A549 (cell line): Measurements from ENCODE around the gene NYAP1. TPM values are rescaled to one million over a fixed set of nuclear protein-coding genes. Genes with fewer than 3 reads are reported as not detected.

Experiments
- ATAC-seq, 2 experiments: fragments of 200-7000 bp in 1 of 2; fragments of >200 bp in 1 of 2; cut with Nextera tagmentation in 1 of 2; cut with Tn5 transposase in 1 of 2; 3 replicates each; pipeline versions ENCODE4 v1.8.0 to v1.9.1; 2018 to 2020; ENCODE audit warnings: mild to moderate bottlenecking in 1 of 2, moderate library complexity in 1 of 2
- CTCF ChIA-PET: fragments of 300-600 bp; sonication (Branson Sonifier 250); formaldehyde crosslinking; extraction: SDS; loops from one replicate; lab custom pipeline; 2021; ENCODE audit warnings: antibody characterized with exemption, inconsistent platforms; lab: Yijun Ruan, JAX
- POLR2A ChIA-PET: fragments of 350-600 bp; formaldehyde crosslinking; extraction: SDS; loops from one replicate; lab custom pipeline; 2021; ENCODE audit warnings: antibody characterized with exemption, inconsistent platforms; lab: Yijun Ruan, JAX
- DNase-seq, 2 experiments: peaks; one replicate each; pipeline versions ENCODE4 v3.0.0 to v3.0.0-alpha.2; 2011 to 2016; ENCODE audit warnings: low read depth in 1 of 2, low spot score in 1 of 2
- FAIRE-seq: peaks from 2 replicates; lab custom pipeline; 2011; peaks lifted over from hg19 to GRCh38; lab: Jason Lieb, UNC
- H3K27ac ChIP-seq, 2 experiments: fragments of >200 bp; sonication (Bioruptor Twin); formaldehyde crosslinking; 3 replicates each; pipeline ENCODE4 v1.5.1; 2016 to 2017
- H3K4me1 ChIP-seq: fragments of >200 bp; sonication (Bioruptor Twin); formaldehyde crosslinking; 3 replicates; pipeline ENCODE4 v1.6.1; 2016
- H3K4me2 ChIP-seq: fragments of >200 bp; sonication (Bioruptor Twin); formaldehyde crosslinking; 3 replicates; pipeline ENCODE4 v1.6.1; 2016
- H3K4me3 ChIP-seq: fragments of >200 bp; sonication (Bioruptor Twin); formaldehyde crosslinking; 3 replicates; pipeline ENCODE4 v1.5.1; 2016
- H3K9me3 ChIP-seq: fragments of >200 bp; sonication (Bioruptor Twin); formaldehyde crosslinking; 3 replicates; pipeline ENCODE4 v1.6.1; 2016
- BHLHE40 ChIP-seq: IDR thresholded peaks from 2 replicates; pipeline ENCODE4 v1.6.1; 2012; ENCODE audit warnings: low read depth, low read length, inconsistent platforms
- CEBPB ChIP-seq, 2 experiments: fragments of >200 bp in 1 of 2; sonication (Bioruptor Twin) in 1 of 2; formaldehyde crosslinking in 1 of 2; IDR thresholded peaks; 2 replicates each; pipeline ENCODE4 v1.6.1; 2012 to 2016
- CHD2 ChIP-seq: fragments of 150-350 bp; IDR thresholded peaks from 2 replicates; pipeline ENCODE4 v1.6.1; 2014; ENCODE audit warnings: low read length; ENCODE audit not compliant: partially characterized antibody
- ESRRA ChIP-seq: fragments of 150-350 bp; IDR thresholded peaks from 2 replicates; pipeline ENCODE4 v1.6.1; 2014; ENCODE audit warnings: mild to moderate bottlenecking, low read length, borderline replicate concordance
- FOXS1 ChIP-seq: fragments of 250-450 bp; sonication (Bioruptor Pico); IDR thresholded peaks from 2 replicates; pipeline ENCODE4 v1.5.0; 2020; ENCODE audit warnings: mild to moderate bottlenecking, moderate library complexity
- GATA3 ChIP-seq: IDR thresholded peaks from 2 replicates; pipeline ENCODE4 v1.6.1; 2012; ENCODE audit warnings: borderline replicate concordance
- HEYL ChIP-seq: fragments of 250-450 bp; sonication (Bioruptor Pico); IDR thresholded peaks from 2 replicates; pipeline ENCODE4 v1.8.0; 2021; ENCODE audit warnings: mild to moderate bottlenecking, moderate library complexity
- HOXB5 ChIP-seq: fragments of 250-450 bp; sonication (Bioruptor Pico); IDR thresholded peaks from 2 replicates; pipeline ENCODE4 v1.5.0; 2020; ENCODE audit warnings: mild to moderate bottlenecking, moderate library complexity
- JUNB ChIP-seq: fragments of >200 bp; sonication (Bioruptor Twin); formaldehyde crosslinking; IDR thresholded peaks from 2 replicates; pipeline ENCODE4 v1.6.1; 2016
- MAFK ChIP-seq: fragments of 450-650 bp; IDR thresholded peaks from 2 replicates; pipeline ENCODE4 v1.6.1; 2014; ENCODE audit not compliant: partially characterized antibody
- MAZ ChIP-seq: fragments of 150-350 bp; IDR thresholded peaks from 2 replicates; pipeline ENCODE4 v1.6.1; 2014; ENCODE audit warnings: antibody characterized with exemption, low read depth, low read length, borderline replicate concordance
- MYC ChIP-seq: IDR thresholded peaks from 2 replicates; pipeline ENCODE4 v1.6.1; 2012; ENCODE audit warnings: mild to moderate bottlenecking, inconsistent platforms, low read length, improper control_type of control experiment, borderline replicate concordance
- NPAS2 ChIP-seq: fragments of 250-450 bp; sonication (Bioruptor Pico); IDR thresholded peaks from 2 replicates; pipeline ENCODE4 v1.8.0; 2022; ENCODE audit warnings: mild to moderate bottlenecking, moderate library complexity, borderline replicate concordance
- RAD21 ChIP-seq, 2 experiments: fragments of >200 bp in 1 of 2; sonication (Bioruptor Twin) in 1 of 2; formaldehyde crosslinking in 1 of 2; IDR thresholded peaks in 1 of 2; conservative IDR thresholded peaks in 1 of 2; 2 replicates in 1 of 2; 3 replicates in 1 of 2; pipeline ENCODE4 v1.6.1; 2012 to 2018; ENCODE audit warnings: inconsistent platforms in 1 of 2
- RCOR1 ChIP-seq: fragments of 150-350 bp; IDR thresholded peaks from 2 replicates; pipeline ENCODE4 v1.6.1; 2014; ENCODE audit warnings: antibody characterized with exemption, low read length, low read depth
- RFX5 ChIP-seq: fragments of 450-650 bp; IDR thresholded peaks from 2 replicates; pipeline ENCODE4 v1.7.1; 2014; ENCODE audit warnings: antibody characterized with exemption, mild to moderate bottlenecking, moderate library complexity
- RNF2 ChIP-seq: fragments of 200-600 bp; sonication (generic); IDR thresholded peaks from 2 replicates; pipeline ENCODE4 v1.6.1; 2016; ENCODE audit warnings: low read depth, mild to moderate bottlenecking, antibody characterized with exemption, moderate library complexity, borderline replicate concordance
- TFCP2L1 ChIP-seq: fragments of 250-450 bp; sonication (Bioruptor Pico); IDR thresholded peaks from 2 replicates; pipeline ENCODE4 v1.5.0; 2021; ENCODE audit warnings: mild to moderate bottlenecking
- ZFP36 ChIP-seq: fragments of 450-650 bp; IDR thresholded peaks from 2 replicates; pipeline ENCODE4 v1.6.1; 2014; ENCODE audit warnings: borderline replicate concordance; ENCODE audit not compliant: partially characterized antibody
- WGBS: methylation state at CpG from one replicate; pipeline ENCODE4 v1.1.6; 2017; ENCODE audit errors: missing lambda C conversion rate; 5-methylcytosine and 5-hydroxymethylcytosine counted together
- polyA plus RNA-seq, 4 experiments: library from polyadenylated mRNA; depleted of rRNA in 3 of 4; stranded (reverse); fragments of >200 nt; fragmentation: RNase III in 1 of 4; extraction: RNeasy Plus Mini Kit Qiagen cat#74134 plus additional on column Dnase treatment in 1 of 4; gene quantifications; 2 replicates in 3 of 4; 3 replicates in 1 of 4; pipeline ENCODE4 v1.2.3, GENCODE V29; 2011 to 2017
- TF ChIP-seq, protein P1 (sequence below): fragments of 250-450 bp; sonication (Bioruptor Pico); IDR thresholded peaks from 2 replicates; pipeline ENCODE4 v1.5.0; 2021; ENCODE audit warnings: mild to moderate bottlenecking, moderate library complexity, borderline replicate concordance
- TF ChIP-seq, protein P2 (sequence below): fragments of >200 bp; sonication (Bioruptor Twin); formaldehyde crosslinking; IDR thresholded peaks from 3 replicates; pipeline ENCODE4 v1.5.1; 2016

The NYAP1 gene
- polyA plus RNA-seq, 2 of the 4 experiments (the other 2 are of a cell fraction) = 0.47 to 3.1 TPM

DNA sequence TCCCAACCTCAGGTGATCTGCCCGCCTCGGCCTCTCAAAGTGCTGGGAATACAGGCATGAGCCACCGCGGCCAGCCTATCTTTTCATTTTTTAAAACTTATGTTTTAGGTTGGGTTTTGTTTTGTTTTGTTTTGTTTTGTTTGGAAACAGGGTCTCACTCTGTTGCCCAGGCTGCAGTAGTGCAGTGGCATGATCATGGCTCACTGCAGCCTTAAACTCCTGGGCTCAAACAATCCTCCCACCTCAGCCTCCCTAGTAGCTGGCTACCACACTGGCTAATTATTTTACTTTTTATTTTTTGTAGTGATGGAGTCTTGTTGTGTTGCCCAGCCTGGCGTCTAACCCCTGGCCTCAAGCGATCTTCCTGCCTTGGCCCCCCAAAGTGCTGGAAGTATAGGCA, 35.9 kb downstream of the NYAP1 start:
- no peak overlapping the region for H3K4me3 ChIP-seq
- FAIRE-seq (no peak), ATAC-seq (no peak), DNase-seq (no peak)
- TF ChIP-seq ESRRA (no peak), NPAS2 (CRISPR knock-in tag) (no peak), MAZ (no peak), JUNB (no peak), HEYL (CRISPR knock-in tag) (no peak), MYC (no peak), RNF2 (no peak), HOXB5 (CRISPR knock-in tag) (no peak), RCOR1 (no peak), FOXS1 (CRISPR knock-in tag) (no peak), CHD2 (no peak), RFX5 (no peak), MAFK (no peak), ZFP36 (no peak)
- TF ChIP-seq, protein P1, sequence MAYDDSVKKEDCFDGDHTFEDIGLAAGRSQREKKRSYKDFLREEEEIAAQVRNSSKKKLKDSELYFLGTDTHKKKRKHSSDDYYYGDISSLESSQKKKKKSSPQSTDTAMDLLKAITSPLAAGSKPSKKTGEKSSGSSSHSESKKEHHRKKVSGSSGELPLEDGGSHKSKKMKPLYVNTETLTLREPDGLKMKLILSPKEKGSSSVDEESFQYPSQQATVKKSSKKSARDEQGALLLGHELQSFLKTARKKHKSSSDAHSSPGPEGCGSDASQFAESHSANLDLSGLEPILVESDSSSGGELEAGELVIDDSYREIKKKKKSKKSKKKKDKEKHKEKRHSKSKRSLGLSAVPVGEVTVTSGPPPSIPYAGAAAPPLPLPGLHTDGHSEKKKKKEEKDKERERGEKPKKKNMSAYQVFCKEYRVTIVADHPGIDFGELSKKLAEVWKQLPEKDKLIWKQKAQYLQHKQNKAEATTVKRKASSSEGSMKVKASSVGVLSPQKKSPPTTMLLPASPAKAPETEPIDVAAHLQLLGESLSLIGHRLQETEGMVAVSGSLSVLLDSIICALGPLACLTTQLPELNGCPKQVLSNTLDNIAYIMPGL (CRISPR knock-in tag) = no peak
- peaks cover 8% of the 10 kb centered on the region for H3K4me1 ChIP-seq
- 84% methylated on average over 6 of the region's 6 CpGs for WGBS
- no peaks in the 10 kb centered on the region for H3K9me3 ChIP-seq
- no peak overlapping the region for H3K4me2 ChIP-seq
- POLR2A ChIA-PET = interaction anchor here (0.6 to 0.7 kb wide), 2 partner anchors 19 to 20 kb away, joined by 3 to 5 read pairs; partner anchors contain the start of gene AGFG2
- CTCF ChIA-PET = interaction anchor here (0.6 to 1.5 kb wide), 6 partner anchors 13 to 227 kb away, joined by 3 to 5 read pairs (median 4); no protein-coding TSS in a partner anchor
- no peak overlapping the region for H3K27ac ChIP-seq

DNA sequence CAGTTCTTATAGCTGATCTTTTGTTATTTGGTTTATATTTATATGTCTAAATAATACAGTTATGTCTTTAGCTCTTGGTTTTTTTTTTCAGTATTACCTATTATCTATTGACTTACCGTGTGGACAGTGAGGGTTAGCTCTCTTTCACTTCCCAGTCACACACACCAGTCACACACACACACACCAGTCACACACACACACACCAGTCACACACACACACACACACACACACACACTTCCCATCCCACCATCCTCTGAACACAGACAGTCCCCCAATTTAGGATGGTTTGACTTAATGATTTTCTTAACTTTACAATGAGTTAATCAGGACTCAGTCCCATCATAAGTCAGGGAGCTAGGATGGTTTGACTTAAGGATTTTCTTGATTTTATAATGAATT, 36.4 kb downstream of the NYAP1 start:
- TF ChIP-seq, protein P2, sequence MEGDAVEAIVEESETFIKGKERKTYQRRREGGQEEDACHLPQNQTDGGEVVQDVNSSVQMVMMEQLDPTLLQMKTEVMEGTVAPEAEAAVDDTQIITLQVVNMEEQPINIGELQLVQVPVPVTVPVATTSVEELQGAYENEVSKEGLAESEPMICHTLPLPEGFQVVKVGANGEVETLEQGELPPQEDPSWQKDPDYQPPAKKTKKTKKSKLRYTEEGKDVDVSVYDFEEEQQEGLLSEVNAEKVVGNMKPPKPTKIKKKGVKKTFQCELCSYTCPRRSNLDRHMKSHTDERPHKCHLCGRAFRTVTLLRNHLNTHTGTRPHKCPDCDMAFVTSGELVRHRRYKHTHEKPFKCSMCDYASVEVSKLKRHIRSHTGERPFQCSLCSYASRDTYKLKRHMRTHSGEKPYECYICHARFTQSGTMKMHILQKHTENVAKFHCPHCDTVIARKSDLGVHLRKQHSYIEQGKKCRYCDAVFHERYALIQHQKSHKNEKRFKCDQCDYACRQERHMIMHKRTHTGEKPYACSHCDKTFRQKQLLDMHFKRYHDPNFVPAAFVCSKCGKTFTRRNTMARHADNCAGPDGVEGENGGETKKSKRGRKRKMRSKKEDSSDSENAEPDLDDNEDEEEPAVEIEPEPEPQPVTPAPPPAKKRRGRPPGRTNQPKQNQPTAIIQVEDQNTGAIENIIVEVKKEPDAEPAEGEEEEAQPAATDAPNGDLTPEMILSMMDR = no peak
- no peak for TF ChIP-seq HOXB5 (CRISPR knock-in tag)
- TF ChIP-seq GATA3 = no peak
- ATAC-seq (no peak), DNase-seq (no peak), FAIRE-seq (no peak)
- Histone ChIP-seq H3K4me1 (peaks cover 3% of the 10 kb centered on the region), H3K4me3 (no peak overlapping the region), H3K4me2 (no peak overlapping the region), H3K27ac (no peak overlapping the region), H3K9me3 (no peaks in the 10 kb centered on the region)
- POLR2A ChIA-PET = interaction anchor here (0.6 to 0.7 kb wide), 2 partner anchors 18 to 19 kb away, joined by 3 to 5 read pairs; partner anchors contain the start of gene AGFG2
- CTCF ChIA-PET = interaction anchor here (0.6 to 1.5 kb wide), 5 partner anchors 12 to 228 kb away, joined by 3 to 5 read pairs (median 4); no protein-coding TSS in a partner anchor
- 10% methylated on average over 1 of the region's 1 CpG for WGBS

DNA sequence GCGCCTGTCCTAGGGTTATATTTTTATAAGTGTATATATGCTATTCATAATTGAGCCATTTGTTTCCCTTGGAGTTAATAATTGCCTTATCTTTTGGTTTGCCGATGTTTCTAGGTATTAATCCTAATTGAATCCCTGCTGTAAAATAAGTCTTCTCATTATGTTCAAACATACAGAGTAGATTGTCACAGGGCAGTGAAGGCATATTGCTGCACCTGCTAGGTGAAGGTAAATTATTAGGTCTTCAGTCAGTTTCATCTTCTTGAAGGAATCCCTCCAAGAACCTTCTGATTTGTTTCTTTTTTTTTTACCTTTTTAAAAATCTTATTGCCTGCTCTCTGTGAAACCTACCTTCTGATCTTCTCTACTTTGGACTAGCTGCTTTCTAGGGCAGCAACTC, 37.3 kb downstream of the NYAP1 start:
- ChIA-PET CTCF (interaction anchor here (0.7 to 1.7 kb wide), 5 partner anchors 24 to 132 kb away, joined by 3 to 9 read pairs (median 3); no protein-coding TSS in a partner anchor), POLR2A (no interaction called here)
- DNase-seq (no peak), FAIRE-seq (no peak)
- Histone ChIP-seq H3K4me2 (no peak overlapping the region), H3K27ac (no peak overlapping the region)
- 48% methylated on average over 2 of the region's 2 CpGs for WGBS
- no peak for TF ChIP-seq CEBPB (IDR thresholded peaks at IDR 0.05)
- no peak for TF ChIP-seq RNF2
- no peak for TF ChIP-seq TFCP2L1
- no peak for TF ChIP-seq FOXS1 (CRISPR knock-in tag)
- TF ChIP-seq RAD21 (conservative IDR thresholded peaks at IDR 0.05 in 1 of 2, IDR thresholded peaks at IDR 0.05 in 1 of 2) = no peak
- no peak for TF ChIP-seq BHLHE40
- TF ChIP-seq, all 56 proteins: peak for 0
- H3K9me3 ChIP-seq = no peaks in the 10 kb centered on the region
- no peak for ATAC-seq
- H3K4me1 ChIP-seq = no peaks in the 10 kb centered on the region
- no peak overlapping the region for H3K4me3 ChIP-seq
